Hepatocyte (in vitro differentiated cells): ENCODE data around the gene TSTD2. TPM values are rescaled to one million over a fixed set of nuclear protein-coding genes. Genes with fewer than 3 reads are reported as not detected.

Source experiments
- DNase-seq: peaks from one replicate; pipeline ENCODE4 v3.0.0-alpha.2; 2016; ENCODE audit warnings: low spot score
- H2AFZ ChIP-seq: fragments of 200-600 bp; sonication (generic); 2 replicates; pipeline ENCODE4 v1.6.0; 2016; ENCODE audit warnings: antibody characterized with exemption, mild to moderate bottlenecking
- H3K27ac ChIP-seq: fragments of 200-600 bp; sonication (generic); 2 replicates; pipeline ENCODE4 v1.5.1; 2016; ENCODE audit warnings: mild to moderate bottlenecking
- H3K27me3 ChIP-seq: fragments of 200-600 bp; sonication (generic); 2 replicates; pipeline ENCODE4 v1.6.1; 2016
- H3K36me3 ChIP-seq: fragments of 200-600 bp; sonication (generic); replicated peaks from 2 replicates; pipeline ENCODE4 v1.5.1; 2016; ENCODE audit warnings: low read depth; ENCODE audit not compliant: insufficient read depth
- H3K4me1 ChIP-seq: fragments of 200-600 bp; sonication (generic); 2 replicates; pipeline ENCODE4 v1.5.1; 2016; ENCODE audit warnings: mild to moderate bottlenecking, moderate library complexity; ENCODE audit not compliant: insufficient read depth
- H3K4me2 ChIP-seq: fragments of 200-600 bp; sonication (generic); 2 replicates; pipeline ENCODE4 v1.6.0; 2016
- H3K4me3 ChIP-seq: fragments of 200-600 bp; sonication (generic); 2 replicates; pipeline ENCODE4 v1.5.1; 2016; ENCODE audit warnings: mild to moderate bottlenecking
- H3K79me2 ChIP-seq: fragments of 200-600 bp; sonication (generic); 2 replicates; pipeline ENCODE4 v1.6.0; 2017; ENCODE audit warnings: mild to moderate bottlenecking
- H3K9me2 ChIP-seq: fragments of 200-600 bp; sonication (generic); replicated peaks from 2 replicates; pipeline ENCODE4 v1.6.0; 2017; ENCODE audit warnings: mild to moderate bottlenecking; ENCODE audit not compliant: insufficient read depth
- H3K9me3 ChIP-seq: fragments of 200-600 bp; sonication (generic); 2 replicates; pipeline ENCODE4 v1.5.1; 2016; ENCODE audit warnings: low read depth, mild to moderate bottlenecking
- H4K20me1 ChIP-seq: fragments of 200-600 bp; sonication (generic); 2 replicates; pipeline ENCODE4 v1.6.0; 2016; ENCODE audit warnings: mild to moderate bottlenecking; ENCODE audit not compliant: insufficient read depth, poor library complexity, severe bottlenecking
- CTCF ChIP-seq: fragments of 200-600 bp; sonication (generic); IDR thresholded peaks from 2 replicates; pipeline ENCODE4 v1.5.1; 2016; ENCODE audit warnings: antibody characterized with exemption, mild to moderate bottlenecking; ENCODE audit not compliant: poor library complexity
- EZH2 ChIP-seq: fragments of 200-600 bp; sonication (generic); IDR thresholded peaks from 2 replicates; pipeline ENCODE4 v1.6.1; 2016; ENCODE audit warnings: antibody characterized with exemption, mild to moderate bottlenecking, borderline replicate concordance
- EZH2phosphoT487 ChIP-seq: fragments of 200-600 bp; sonication (generic); IDR thresholded peaks from one replicate; pipeline ENCODE4 v1.6.1; 2018; ENCODE audit warnings: antibody characterized with exemption, mild to moderate bottlenecking, low read depth, moderate library complexity; ENCODE audit not compliant: unreplicated experiment, severe bottlenecking
- WGBS: methylation state at CpG from one replicate; pipeline ENCODE4 v1.1.6; 2016; ENCODE audit warnings: low lambda C conversion rate; ENCODE audit errors: missing lambda C conversion rate; 5-methylcytosine and 5-hydroxymethylcytosine counted together
- polyA plus RNA-seq: library from polyadenylated mRNA; unstranded; fragments of >200 nt; fragmentation: Nextera tagmentation; extraction: Ambion mirVana; gene quantifications from 2 replicates; pipeline ENCODE4 v1.2.1, GENCODE V29; 2016
- total RNA-seq: library from RNA; depleted of rRNA; stranded (reverse); fragments of >200 nt; gene quantifications from 2 replicates; pipeline ENCODE4 v1.2.3, GENCODE V29; 2014

The TSTD2 gene
- total and polyA plus RNA-seq, 2 experiments from 2014 or later, result 4.3 to 19.0 TPM

- Histone ChIP-seq H3K27ac (no peak overlapping the region), H3K36me3 (no peaks in the 10 kb centered on the region), H3K9me3 (no peaks in the 10 kb centered on the region), H2AFZ (no peak overlapping the region), H3K4me3 (no peak overlapping the region), H3K79me2 (no peaks in the 10 kb centered on the region), H4K20me1 (no peaks in the 10 kb centered on the region), H3K4me1 (no peaks in the 10 kb centered on the region), H3K4me2 (no peak overlapping the region), H3K9me2 (no peaks in the 10 kb centered on the region), H3K27me3 (no peaks in the 10 kb centered on the region)
- no peak for TF ChIP-seq EZH2
- no peak for TF ChIP-seq EZH2phosphoT487
- no peak for TF ChIP-seq CTCF
- no peak for DNase-seq
- 95% methylated on average over 10 of the region's 10 CpGs for WGBS
Measured at GRCh38 chr9:97602430-97602829, 30.7 kb downstream of the TSTD2 start.

- Histone ChIP-seq H3K79me2 (no peaks in the 10 kb centered on the region), H3K4me2 (no peak overlapping the region), H3K4me1 (no peaks in the 10 kb centered on the region), H3K36me3 (no peaks in the 10 kb centered on the region), H4K20me1 (no peaks in the 10 kb centered on the region), H3K27ac (no peak overlapping the region), H3K9me3 (no peaks in the 10 kb centered on the region), H3K4me3 (no peak overlapping the region), H3K9me2 (no peaks in the 10 kb centered on the region), H3K27me3 (no peaks in the 10 kb centered on the region), H2AFZ (no peak overlapping the region)
- DNase-seq, result no peak
- 95% methylated on average over 7 of the region's 7 CpGs for WGBS
- no peak for TF ChIP-seq CTCF
- TF ChIP-seq EZH2, result no peak
Measured at GRCh38 chr9:97601228-97601898, 31.8 kb downstream of the TSTD2 start.

GRCh38 chr9:97600531-97601227 is 32.5 kb downstream of the TSTD2 start:
- DNase-seq, result no peak
- no peaks in the 10 kb centered on the region for H3K9me2 ChIP-seq
- no peak for TF ChIP-seq EZH2phosphoT487
- no peak for TF ChIP-seq CTCF
- no peak for TF ChIP-seq EZH2
- no peaks in the 10 kb centered on the region for H3K27me3 ChIP-seq
- H2AFZ ChIP-seq, result no peak overlapping the region
- no peak overlapping the region for H3K4me2 ChIP-seq
- H3K27ac ChIP-seq, result no peak overlapping the region
- WGBS, result 96% methylated on average over 8 of the region's 8 CpGs
- no peaks in the 10 kb centered on the region for H3K36me3 ChIP-seq
- no peak overlapping the region for H3K4me3 ChIP-seq
- no peaks in the 10 kb centered on the region for H3K4me1 ChIP-seq
- H4K20me1 ChIP-seq, result no peaks in the 10 kb centered on the region
- no peaks in the 10 kb centered on the region for H3K9me3 ChIP-seq
- H3K79me2 ChIP-seq, result no peaks in the 10 kb centered on the region
